Measurements from ENCODE around the gene CELF2.

The CELF2 gene

DNA sequence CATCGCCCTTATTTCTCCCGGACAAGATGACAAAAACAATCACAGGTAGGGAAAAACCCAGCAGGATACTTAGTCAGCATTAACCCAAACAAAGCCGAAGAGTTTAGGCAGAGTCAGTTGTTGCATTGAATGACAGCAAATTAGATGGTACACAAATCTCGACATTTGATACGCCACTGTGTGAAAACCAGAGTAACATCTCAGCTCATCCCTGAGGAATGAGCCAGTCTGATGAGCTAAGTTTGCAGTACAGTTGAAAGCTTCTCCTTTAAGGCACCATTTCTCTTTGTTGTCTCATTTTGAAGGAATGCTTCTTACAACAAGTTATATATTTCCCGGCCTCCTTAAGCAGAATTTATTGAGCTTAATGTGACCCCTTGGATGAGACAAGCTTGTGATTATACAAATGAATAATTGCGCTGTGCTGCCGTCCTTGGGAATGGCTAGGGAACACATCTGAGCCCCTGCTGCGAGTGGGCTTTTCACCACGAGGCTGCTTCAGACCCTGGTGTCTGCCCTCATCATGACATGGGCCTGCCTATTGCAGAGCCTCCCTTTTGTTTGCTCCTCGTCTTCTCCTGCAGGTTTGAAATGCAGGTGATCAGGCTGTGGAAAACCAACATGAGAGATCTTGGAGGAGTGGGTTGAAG is 137.3 kb downstream of the CELF2 start:
- no peak for DNase-seq (ENCODE audit: low read depth in 3 of 3)

DNA sequence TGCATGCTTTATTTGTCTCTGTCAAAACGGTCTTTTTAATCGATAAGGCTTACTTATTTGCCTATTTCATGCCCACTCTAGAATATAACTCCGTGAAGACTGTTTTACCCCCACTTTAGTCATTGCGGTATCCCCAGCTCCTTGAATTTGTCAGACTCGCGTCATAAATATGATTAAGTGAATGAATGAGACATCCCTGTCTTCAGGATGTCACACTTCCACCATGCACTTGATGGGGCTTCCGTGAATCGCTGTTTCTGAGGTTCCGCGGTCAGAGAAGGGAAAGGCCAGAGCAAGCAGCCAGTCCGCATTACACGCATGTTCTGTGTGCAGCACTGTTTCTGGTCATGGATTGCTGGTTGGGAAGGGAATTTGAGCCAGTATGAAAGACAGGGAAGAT is 138.8 kb downstream of the CELF2 start:
- DNase-seq (ENCODE audit: low read depth in 3 of 3): no peak

GRCh38 chr10:11157292-11158076 is 139.8 kb downstream of the CELF2 start:
- no peak for DNase-seq (ENCODE audit: low read depth in 3 of 3)

DNA sequence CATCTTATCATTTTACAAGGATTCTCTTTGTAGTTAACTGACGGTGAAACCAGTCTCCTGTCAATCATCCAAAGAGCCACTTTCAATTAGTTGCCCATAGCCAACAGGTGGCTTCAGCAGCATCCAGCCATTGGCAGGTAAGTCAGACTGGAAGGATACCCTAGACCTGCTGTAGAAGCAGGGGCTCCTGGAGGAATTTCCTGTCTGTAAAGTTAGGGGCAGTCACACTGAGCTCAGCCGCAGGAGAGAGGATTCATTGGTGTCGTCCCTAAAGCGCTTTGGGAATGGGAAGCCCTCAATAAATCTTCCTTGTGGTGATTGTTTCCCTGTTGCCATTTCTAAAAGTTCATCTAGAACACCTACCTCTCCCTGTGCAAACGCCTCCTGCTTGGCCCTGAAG is 140.4 kb downstream of the CELF2 start:
- no peak for DNase-seq (ENCODE audit: low read depth in 3 of 3)

DNA sequence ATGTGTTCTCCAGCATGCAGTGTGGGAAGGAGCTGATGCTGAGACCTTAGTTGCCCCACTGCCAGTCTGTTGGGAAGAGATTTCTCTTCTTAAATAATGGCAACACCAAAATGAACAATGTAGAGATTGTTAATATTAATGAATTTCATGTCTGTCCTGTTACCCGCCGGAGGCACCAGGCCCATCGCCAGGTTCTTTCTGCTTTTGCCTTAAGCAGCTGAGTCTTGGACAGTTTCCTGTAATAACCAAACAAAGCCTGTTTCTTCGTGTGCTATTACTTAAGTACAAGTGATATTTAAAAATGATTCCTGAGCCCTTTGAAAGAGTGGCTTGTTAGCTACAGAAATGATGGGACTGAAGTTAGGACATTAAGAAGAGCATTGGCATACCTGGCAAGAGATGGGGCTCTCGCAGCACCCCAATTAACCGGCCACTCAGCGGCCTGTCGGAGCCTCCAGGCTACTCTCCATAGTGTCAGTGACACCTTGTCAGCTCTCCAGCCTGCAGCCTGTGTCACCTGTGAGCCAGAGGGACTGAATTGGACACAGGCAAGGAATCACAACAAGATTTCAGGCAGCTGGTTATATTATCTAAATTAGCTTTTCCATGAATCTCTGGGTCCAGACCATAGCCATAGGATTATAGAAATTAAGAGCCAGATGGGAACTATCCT is 142.0 kb downstream of the CELF2 start:
- DNase-seq (ENCODE audit: low read depth in 3 of 3): no peak

GRCh38 chr10:11161096-11161495 is 143.4 kb downstream of the CELF2 start:
- DNase-seq (ENCODE audit: low read depth in 3 of 3): no peak

DNA sequence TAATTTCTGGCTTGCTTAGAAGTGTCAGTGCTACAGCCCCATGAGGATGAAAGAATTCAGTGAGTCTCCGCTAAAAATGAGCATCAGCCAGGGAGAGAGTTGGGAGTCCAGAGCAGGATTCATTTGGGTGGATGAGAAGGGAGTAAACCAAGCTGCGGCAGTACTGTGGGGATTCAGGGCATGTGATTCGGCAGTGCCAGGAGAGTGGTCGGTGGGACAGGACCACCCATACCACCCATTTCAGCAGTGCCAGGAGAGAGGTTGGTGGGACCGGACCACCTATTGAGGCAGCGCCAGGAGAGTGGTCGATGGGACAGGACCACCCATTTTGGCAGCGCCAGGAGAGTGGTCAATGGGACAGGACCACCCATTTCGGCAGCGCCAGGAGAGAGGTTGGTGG is 144.2 kb downstream of the CELF2 start:
- DNase-seq (ENCODE audit: low read depth in 3 of 3): no peak

- DNase-seq (ENCODE audit: low read depth in 3 of 3): peak in 1 of 3 donors; percentile 52
Observed at GRCh38 chr10:11162828-11163599, 145.3 kb downstream of the CELF2 start.

- no peak for DNase-seq (ENCODE audit: low read depth in 3 of 3)
Observed at GRCh38 chr10:11163780-11164550, 146.3 kb downstream of the CELF2 start.

DNA sequence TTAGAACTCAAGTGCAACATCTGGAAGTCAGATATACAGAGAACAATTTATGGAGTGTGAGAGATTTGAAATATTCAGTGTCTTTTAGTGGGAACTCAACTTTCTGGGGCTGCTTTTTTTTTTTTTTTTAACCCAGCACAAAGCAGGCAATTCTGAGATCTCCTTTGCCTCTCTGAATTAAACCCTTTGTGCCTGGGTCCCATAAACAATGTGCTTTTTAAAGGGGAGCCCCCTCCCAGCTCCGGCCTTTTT is 146.8 kb downstream of the CELF2 start:
- DNase-seq (ENCODE audit: low read depth in 3 of 3): no peak

DNA sequence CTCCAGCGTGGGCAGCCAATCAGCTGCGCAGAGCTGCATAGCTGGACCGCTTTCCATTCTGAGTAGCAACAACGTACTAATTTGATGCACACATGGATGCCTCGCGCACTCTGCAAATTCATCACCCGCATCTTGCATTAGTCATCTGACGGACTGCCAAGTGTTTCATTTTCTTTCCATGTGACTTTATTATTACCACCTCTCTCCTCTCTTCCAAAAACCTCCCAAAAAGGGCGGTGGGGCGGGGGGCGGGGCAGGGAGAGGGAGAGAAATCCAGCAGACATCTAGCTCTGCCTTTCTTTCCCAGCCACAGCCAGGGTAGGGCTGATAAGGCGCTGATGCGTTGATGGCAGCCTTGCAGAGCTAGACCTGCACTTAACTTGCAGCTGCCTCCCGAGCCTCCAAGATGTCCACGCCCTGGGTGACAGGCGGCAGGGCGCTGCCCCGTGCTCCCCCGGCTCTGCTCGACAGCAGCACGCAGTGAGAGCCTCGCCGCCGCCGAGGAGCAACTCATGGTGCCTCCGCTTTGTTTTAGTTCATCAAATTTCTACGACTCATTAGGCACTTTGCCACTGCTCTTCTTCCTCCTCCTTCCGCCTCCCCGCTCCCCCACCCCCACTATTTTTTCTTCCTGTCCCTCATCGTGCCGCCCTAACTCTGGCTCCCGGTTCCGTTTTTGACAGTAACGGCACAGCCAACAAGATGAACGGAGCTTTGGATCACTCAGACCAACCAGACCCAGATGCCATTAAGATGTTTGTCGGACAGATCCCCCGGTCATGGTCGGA is 147.3 kb downstream of the CELF2 start:
- DNase-seq (ENCODE audit: low read depth in 3 of 3): peak in 1 of 3 donors; percentile 74

DNA sequence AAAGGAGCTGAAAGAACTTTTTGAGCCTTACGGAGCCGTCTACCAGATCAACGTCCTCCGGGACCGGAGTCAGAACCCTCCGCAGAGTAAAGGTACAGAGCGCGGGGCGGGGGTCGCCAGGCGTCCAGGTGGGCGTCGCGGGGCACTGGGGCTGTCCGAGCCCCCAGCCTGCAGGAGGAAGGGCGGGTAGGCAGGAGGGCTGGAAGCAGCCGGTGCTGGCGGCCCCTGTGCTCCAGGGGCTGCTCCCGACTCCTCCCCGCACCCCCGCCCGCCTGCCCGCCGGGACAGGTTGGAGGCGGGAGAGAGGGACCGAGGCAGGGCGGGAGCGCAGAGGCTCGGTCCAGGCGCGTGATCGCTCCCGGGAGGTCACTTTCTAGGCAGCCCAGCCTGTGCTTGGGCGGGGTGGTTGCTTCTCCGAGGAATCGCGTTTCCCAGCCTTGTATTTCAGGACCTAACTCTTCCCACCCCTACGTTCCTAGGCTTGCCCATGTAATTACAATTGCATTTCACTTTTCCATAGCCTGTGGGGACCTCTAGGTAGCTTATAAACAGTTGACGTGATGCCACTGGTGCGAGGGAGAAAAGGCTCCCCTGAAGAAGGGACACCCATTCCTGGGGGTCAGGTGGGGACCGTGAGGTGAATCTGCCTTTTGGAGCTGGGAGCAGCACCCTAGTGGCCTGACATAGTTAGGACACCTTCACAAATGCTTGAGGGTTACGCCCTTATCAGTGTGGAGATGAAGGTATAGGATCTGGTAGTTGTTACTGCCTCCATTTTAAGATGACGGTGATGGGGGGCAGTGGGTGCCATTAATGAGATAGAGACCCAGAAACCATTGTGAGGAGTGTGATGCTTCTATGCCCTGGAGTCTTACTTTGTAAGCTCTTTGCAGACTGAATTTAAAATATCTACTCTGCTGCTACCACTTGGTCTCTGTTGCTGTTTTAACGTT is 148.2 kb downstream of the CELF2 start:
- DNase-seq (ENCODE audit: low read depth in 3 of 3): peak in 2 of 3 donors; percentile 48 to 67

DNA sequence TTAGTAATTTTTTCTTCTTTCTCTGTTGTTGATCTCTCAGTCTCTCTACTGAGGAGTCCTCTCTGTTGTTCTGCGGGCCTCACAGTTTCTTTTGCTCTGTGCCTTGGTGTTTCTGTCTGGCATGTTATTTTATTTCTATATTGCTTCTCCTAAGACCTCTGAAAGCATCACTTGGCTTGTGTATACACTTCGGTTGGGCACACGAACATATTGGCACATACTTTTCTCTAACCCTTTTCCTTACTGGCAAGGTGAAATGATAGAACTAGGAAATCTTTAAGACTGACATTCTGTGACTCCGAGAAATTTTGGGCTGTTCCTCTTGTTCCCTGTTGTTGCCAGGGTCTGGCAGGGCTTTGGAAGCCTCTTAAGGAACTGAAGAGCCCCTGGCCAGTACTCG is 148.9 kb downstream of the CELF2 start:
- DNase-seq (ENCODE audit: low read depth in 3 of 3): no peak

DNA sequence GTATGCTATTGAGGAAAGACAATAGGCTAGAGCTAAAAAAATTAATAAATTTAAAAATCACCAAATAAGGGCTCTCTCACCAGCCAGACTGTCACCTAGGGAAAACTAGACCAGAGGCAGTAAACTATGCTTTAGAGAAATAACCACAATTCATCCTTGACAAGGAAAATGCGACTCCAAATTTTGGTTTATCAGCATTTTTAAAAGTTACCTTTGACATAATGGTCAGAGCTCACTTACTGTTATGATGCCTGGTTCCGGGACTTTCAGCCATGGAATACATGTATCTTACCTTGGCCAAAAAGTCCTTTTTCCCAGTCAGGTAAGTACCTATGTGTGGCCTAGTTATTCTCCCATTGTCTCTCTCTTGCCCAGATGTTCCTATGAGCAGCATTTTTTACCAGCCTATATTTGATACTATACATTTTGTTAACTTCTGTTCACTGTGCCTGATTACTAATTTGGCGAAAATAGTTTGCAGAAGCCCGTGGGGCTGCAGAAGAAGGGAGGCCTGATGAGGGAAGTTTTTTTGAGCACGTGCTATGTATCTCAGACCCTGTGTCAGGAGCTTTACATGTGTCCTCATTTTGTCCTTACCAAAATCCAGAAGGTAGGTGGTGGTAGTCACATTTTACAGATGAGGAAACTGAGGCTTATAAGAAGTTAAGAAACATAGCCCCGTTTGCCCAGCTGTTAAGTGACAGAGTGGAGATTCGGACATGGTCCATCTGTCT is 149.7 kb downstream of the CELF2 start:
- DNase-seq (ENCODE audit: low read depth in 3 of 3): no peak

GRCh38 chr10:11168423-11169090 is 150.9 kb downstream of the CELF2 start:
- DNase-seq (ENCODE audit: low read depth in 3 of 3): no peak

DNA sequence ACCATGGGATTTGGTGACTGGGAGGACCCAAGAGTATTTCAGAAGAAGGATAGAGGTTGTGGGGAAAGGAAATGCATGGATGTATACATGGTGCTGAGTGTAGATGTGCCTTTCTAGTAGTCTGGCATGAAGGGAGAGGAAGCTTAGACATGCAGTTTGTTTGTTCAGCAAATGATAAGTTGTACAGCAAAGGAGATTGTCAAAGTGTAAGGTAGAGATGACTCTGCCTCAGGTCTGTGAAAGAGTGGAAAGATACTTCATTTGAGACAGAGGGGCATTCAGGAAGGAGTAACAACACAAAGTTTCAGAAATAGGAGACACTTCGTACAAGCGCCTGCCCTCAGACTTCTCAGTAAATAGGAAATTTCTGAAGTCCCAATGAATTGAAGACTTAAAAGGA is 152.3 kb downstream of the CELF2 start:
- no peak for DNase-seq (ENCODE audit: low read depth in 3 of 3)

DNA sequence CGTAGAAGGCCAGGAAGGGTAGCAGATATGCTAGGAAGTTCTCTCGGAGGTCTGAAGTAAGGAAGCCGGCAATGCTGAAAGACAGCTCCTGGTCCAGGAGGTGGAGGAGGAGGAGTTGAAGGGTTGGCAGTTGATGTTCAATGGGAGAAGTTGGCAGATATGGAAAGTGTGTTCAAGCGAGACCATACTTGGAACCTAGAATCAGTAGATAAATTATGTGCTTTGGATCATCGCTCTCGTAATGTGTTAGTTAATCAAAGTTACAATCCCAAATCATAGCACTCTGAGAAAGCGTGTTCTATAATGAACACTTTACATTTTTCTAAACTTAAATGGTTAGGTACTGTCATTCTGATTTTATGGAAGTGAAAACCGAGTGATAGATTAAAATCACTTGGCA is 152.9 kb downstream of the CELF2 start:
- DNase-seq (ENCODE audit: low read depth in 3 of 3): no peak

Data from stimulated activated CD4-positive, alpha-beta T cell treated with anti-CD3 and anti-CD28 coated beads, TNF-alpha, amount 100 ng/mL, for 48 hours (primary cell).